Smooth muscle cell (in vitro differentiated cells): Measurements from ENCODE around the gene MRPL46. TPM values are rescaled to one million over a fixed set of nuclear protein-coding genes. Genes with fewer than 3 reads are reported as not detected.
"Not testable (repeated sequence)": the region's sequence is repeated elsewhere in the genome, so short reads cannot be mapped to it uniquely, and the experiment has no call there.

Source experiments
- DNase-seq: peaks from one replicate; lab custom pipeline; 2025; ENCODE audit not compliant: unreplicated experiment; lab: John Stamatoyannopoulos, UW
- H2AFZ ChIP-seq: fragments of 200-600 bp; sonication (generic); 2 replicates; pipeline ENCODE4 v1.6.0; 2016; ENCODE audit warnings: antibody characterized with exemption, low read depth, mild to moderate bottlenecking
- H3F3A ChIP-seq: fragments of 200-600 bp; sonication (generic); 2 replicates; pipeline ENCODE4 v1.6.0; 2017; ENCODE audit warnings: antibody characterized with exemption, low read depth
- H3K27ac ChIP-seq: fragments of 200-600 bp; sonication (generic); 2 replicates; pipeline ENCODE4 v1.5.1; 2016; ENCODE audit warnings: low read depth, mild to moderate bottlenecking
- H3K27me3 ChIP-seq: fragments of 200-600 bp; sonication (generic); 2 replicates; pipeline ENCODE4 v1.6.1; 2016; ENCODE audit warnings: low read depth, mild to moderate bottlenecking
- H3K36me3 ChIP-seq: fragments of 200-600 bp; sonication (generic); 2 replicates; pipeline ENCODE4 v1.5.1; 2016; ENCODE audit warnings: low read depth
- H3K4me1 ChIP-seq: fragments of 200-600 bp; sonication (generic); 2 replicates; pipeline ENCODE4 v1.5.1; 2016; ENCODE audit warnings: low read depth
- H3K4me2 ChIP-seq: fragments of 200-600 bp; sonication (generic); 2 replicates; pipeline ENCODE4 v1.6.0; 2016; ENCODE audit warnings: mild to moderate bottlenecking
- H3K4me3 ChIP-seq: fragments of 200-600 bp; sonication (generic); 2 replicates; pipeline ENCODE4 v1.5.1; 2016; ENCODE audit warnings: mild to moderate bottlenecking
- H3K79me2 ChIP-seq: fragments of 200-600 bp; sonication (generic); 2 replicates; pipeline ENCODE4 v1.6.0; 2016; ENCODE audit warnings: low read depth, mild to moderate bottlenecking
- H3K9ac ChIP-seq: fragments of 200-600 bp; sonication (generic); 2 replicates; pipeline ENCODE4 v1.6.0; 2016; ENCODE audit warnings: low read depth
- H3K9me3 ChIP-seq: fragments of 200-600 bp; sonication (generic); replicated peaks from 2 replicates; pipeline ENCODE4 v1.5.1; 2016; ENCODE audit warnings: low read depth
- H4K20me1 ChIP-seq: fragments of 200-600 bp; sonication (generic); 2 replicates; pipeline ENCODE4 v1.6.0; 2016; ENCODE audit warnings: low read depth
- CTCF ChIP-seq: fragments of 200-600 bp; sonication (generic); IDR thresholded peaks from 2 replicates; pipeline ENCODE4 v1.5.1; 2017; ENCODE audit warnings: borderline replicate concordance, mild to moderate bottlenecking, antibody characterized with exemption; ENCODE audit not compliant: insufficient read depth, poor library complexity, severe bottlenecking
- WGBS: methylation state at CpG from one replicate; pipeline ENCODE4 v1.1.7; 2016; ENCODE audit warnings: low lambda C conversion rate; 5-methylcytosine and 5-hydroxymethylcytosine counted together
- polyA plus RNA-seq: library from polyadenylated mRNA; unstranded; fragments of >200 nt; fragmentation: Nextera tagmentation; extraction: Ambion mirVana; gene quantifications from 2 replicates; pipeline ENCODE4 v1.2.1, GENCODE V29; 2016
- total RNA-seq: library from RNA; depleted of rRNA; stranded (reverse); fragments of >200 nt; gene quantifications from 2 replicates; pipeline ENCODE4 v1.2.3, GENCODE V29; 2014

The MRPL46 gene
- total and polyA plus RNA-seq, 2 experiments from 2014 or later = 17.1 to 31.0 TPM

- Histone ChIP-seq H3K27me3 (no peaks in the 10 kb centered on the region), H3K27ac (no peak overlapping the region), H3K36me3 (no peaks in the 10 kb centered on the region), H3K9me3 (no peaks in the 10 kb centered on the region), H3K4me3 (no peak overlapping the region), H4K20me1 (no peaks in the 10 kb centered on the region), H2AFZ (no peak overlapping the region), H3K79me2 (no peaks in the 10 kb centered on the region), H3K4me1 (no peaks in the 10 kb centered on the region), H3K9ac (no peak overlapping the region), H3K4me2 (no peak overlapping the region), H3F3A (no peaks in the 10 kb centered on the region)
- no peak for TF ChIP-seq CTCF
- 94% methylated on average over 1 of the region's 1 CpG for WGBS
- DNase-seq = no peak
These were observed 20.0 kb downstream of the MRPL46 start for GRCh38 chr15:88447206-88447605.

GRCh38 chr15:88441076-88441730 lies 26.0 kb downstream of the MRPL46 start:
- Histone ChIP-seq H3F3A (no peaks in the 10 kb centered on the region), H3K9me3 (no peaks in the 10 kb centered on the region)
- no peak for DNase-seq

GRCh38 chr15:88440021-88440420 lies 27.2 kb downstream of the MRPL46 start:
- Histone ChIP-seq H3K27me3 (no peaks in the 10 kb centered on the region), H3K4me2 (no peak overlapping the region), H4K20me1 (no peaks in the 10 kb centered on the region), H3K9ac (no peak overlapping the region), H2AFZ (no peak overlapping the region), H3K27ac (no peak overlapping the region), H3K4me3 (no peak overlapping the region), H3F3A (no peaks in the 10 kb centered on the region), H3K79me2 (no peaks in the 10 kb centered on the region), H3K9me3 (no peaks in the 10 kb centered on the region), H3K36me3 (no peaks in the 10 kb centered on the region), H3K4me1 (no peaks in the 10 kb centered on the region)
- DNase-seq = no peak
- no peak for TF ChIP-seq CTCF
- WGBS = 55% methylated on average over 1 of the region's 1 CpG

More at GRCh38 chr15:88441076-88441730, 26.0 kb downstream of the MRPL46 start:
- Histone ChIP-seq H3K9ac (no peak overlapping the region), H3K4me3 (no peak overlapping the region), H3K27ac (no peak overlapping the region), H3K36me3 (no peaks in the 10 kb centered on the region), H4K20me1 (no peaks in the 10 kb centered on the region), H3K4me2 (no peak overlapping the region), H3K27me3 (no peaks in the 10 kb centered on the region), H3K79me2 (no peaks in the 10 kb centered on the region), H2AFZ (no peak overlapping the region), H3K4me1 (no peaks in the 10 kb centered on the region)
- WGBS = 81% methylated on average over 2 of the region's 2 CpGs
- TF ChIP-seq CTCF = no peak

GRCh38 chr15:88438181-88438580 lies 29.0 kb downstream of the MRPL46 start:
- no peaks in the 10 kb centered on the region for H3K9me3 ChIP-seq
- no peak overlapping the region for H2AFZ ChIP-seq
- H3K4me1 ChIP-seq = no peaks in the 10 kb centered on the region
- H3F3A ChIP-seq = no peaks in the 10 kb centered on the region
- no peak overlapping the region for H3K9ac ChIP-seq
- WGBS = 89% methylated on average over 5 of the region's 5 CpGs
- H3K27ac ChIP-seq = no peak overlapping the region
- H3K4me2 ChIP-seq = no peak overlapping the region
- no peaks in the 10 kb centered on the region for H3K36me3 ChIP-seq
- H3K4me3 ChIP-seq = no peak overlapping the region
- H3K27me3 ChIP-seq = no peaks in the 10 kb centered on the region
- no peak for DNase-seq
- H4K20me1 ChIP-seq = no peaks in the 10 kb centered on the region
- TF ChIP-seq CTCF = no peak
- no peaks in the 10 kb centered on the region for H3K79me2 ChIP-seq

GRCh38 chr15:88434106-88434505 lies 33.1 kb downstream of the MRPL46 start:
- H3K9ac ChIP-seq, H4K20me1 ChIP-seq, H3K4me2 ChIP-seq, H3K4me1 ChIP-seq, DNase-seq, H3K79me2 ChIP-seq, H2AFZ ChIP-seq, H3K4me3 ChIP-seq, H3K36me3 ChIP-seq, H3K27me3 ChIP-seq, H3K27ac ChIP-seq, H3K9me3 ChIP-seq, H3F3A ChIP-seq: not testable (repeated sequence)
- WGBS = 74% methylated on average over 5 of the region's 5 CpGs
